ENCODE results near the gene PSORS1C1.
"Not testable (repeated sequence)": the region's sequence is repeated elsewhere in the genome, so short reads cannot be mapped to it uniquely, and the experiment has no call there.

Gene PSORS1C1

DNA sequence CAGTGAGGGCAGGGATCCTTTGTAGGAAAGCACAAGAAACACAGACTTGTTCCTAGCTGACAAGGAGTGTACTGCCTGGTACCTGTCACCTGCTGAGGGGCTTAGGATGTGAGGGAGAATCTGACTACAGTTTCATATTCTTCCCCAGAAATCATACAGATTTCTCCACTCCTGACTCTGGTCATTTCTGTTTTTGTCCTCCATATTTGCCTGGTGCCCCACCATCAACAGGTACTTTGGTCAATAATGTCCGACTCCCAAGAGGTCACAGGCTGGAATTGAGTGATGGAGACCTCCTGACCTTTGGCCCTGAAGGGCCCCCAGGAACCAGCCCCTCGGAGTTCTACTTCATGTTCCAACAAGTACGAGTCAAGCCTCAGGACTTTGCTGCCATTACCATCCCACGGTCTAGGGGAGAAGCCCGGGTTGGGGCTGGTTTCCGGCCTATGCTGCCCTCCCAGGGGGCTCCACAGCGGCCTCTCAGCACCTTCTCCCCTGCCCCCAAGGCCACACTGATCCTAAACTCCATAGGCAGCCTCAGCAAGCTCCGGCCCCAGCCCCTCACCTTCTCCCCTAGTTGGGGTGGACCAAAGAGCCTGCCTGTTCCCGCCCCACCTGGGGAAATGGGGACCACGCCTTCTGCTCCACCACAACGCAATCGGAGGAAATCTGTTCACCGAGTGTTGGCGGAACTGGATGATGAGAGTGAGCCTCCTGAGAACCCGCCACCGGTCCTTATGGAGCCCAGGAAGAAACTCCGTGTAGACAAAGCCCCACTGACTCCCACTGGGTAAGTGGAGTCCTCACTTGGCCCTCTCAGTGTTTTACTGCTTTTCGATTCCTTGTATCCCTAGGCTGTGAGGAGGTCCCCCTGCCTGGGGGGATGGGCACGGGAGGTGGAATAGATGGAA, 46.9 kb downstream of the PSORS1C1 start:
- DNase-seq: no peak

DNA sequence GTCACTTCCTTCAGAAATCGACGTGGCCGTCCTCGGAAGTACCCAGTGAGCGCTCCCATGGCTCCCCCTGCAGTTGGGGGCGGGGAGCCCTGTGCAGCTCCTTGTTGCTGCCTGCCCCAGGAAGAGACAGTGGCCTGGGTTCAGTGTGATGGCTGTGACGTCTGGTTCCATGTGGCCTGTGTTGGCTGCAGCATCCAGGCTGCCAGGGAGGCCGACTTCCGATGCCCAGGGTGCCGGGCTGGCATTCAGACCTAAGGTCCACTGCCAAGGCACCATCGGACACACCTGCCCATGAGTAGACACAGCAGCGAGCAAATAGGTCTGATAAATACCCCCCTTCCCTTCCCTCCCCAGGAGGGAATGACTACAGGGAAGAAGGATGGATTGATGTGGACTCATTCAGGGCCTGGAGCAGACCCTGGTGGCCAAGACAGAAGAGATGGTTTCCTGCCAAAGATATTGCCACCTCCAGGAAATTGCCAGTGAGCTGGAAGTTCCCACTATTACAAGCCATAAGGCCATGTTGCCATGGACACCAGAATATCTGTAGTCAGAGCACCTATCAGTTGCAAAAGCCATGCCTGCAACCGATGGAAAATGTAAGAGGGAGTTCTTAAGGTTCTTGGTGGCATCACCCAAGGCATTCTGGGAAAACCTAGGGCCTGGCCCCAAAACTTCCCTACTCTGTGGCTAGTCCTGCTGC, 48.0 kb downstream of the PSORS1C1 start:
- no peak for DNase-seq

GRCh38 chr6:31163922-31164321, 49.3 kb downstream of the PSORS1C1 start:
- DNase-seq: no peak

DNA sequence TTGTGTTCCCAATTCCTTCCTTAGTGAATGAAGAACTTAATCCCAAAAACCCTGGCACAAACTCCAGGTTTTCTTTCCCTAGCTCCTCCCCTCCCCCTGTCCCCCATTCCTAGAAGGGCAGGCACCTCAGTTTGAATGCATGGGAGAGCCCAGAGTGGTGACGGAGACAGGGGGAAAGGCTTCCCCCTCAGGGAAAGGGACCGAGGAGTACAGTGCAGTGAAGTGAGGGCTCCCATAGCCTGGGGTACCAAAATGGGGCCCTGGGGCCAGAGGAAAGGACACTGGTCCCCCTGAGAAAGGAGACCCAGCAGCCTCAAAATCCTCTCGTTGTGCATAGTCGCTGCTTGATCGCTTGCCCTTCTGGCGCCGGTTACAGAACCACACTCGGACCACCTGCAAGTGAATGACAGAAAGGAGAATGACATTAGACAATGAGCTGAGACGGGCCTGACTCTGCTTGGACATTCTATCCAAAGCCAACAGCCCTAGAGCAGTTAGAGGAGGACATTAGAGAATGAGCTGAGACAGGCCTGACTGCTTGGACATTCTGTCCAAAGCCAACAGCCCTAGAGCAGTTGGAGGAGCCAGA, 50.0 kb downstream of the PSORS1C1 start:
- DNase-seq: not testable (repeated sequence)

DNA sequence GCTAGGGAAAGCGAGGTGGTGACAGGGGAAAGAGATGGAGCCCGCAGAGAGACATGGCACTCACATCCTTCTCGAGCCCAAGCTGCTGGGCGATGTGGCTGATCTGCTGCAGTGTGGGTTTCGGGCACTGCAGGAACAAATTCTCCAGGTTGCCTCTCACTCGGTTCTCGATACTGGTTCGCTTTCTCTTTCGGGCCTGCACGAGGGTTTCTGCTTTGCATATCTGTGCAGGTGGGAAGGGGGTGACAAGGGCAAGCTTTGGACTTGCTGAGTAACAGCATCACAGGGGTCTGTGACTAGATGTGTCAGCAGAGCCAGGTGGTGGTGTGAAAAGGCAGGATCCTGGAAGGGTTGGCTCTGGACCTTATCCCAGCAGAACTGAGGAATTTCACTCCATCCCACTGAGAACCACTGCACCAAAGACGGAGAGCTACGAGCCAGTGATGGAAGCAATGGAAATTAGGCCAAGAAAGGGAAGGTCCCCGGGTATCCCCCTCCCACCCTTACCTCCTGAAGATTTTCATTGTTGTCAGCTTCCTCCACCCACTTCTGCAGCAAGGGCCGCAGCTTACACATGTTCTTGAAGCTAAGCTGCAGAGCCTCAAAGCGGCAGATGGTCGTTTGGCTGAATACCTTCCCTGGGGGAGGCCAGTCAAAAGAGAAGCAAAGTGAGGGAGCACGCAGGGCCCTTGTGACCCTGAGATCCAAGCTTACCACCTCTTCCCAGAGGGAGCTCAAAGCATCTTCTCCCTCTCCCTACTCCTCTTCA, 50.6 kb downstream of the PSORS1C1 start:
- not testable (repeated sequence) for DNase-seq

DNA sequence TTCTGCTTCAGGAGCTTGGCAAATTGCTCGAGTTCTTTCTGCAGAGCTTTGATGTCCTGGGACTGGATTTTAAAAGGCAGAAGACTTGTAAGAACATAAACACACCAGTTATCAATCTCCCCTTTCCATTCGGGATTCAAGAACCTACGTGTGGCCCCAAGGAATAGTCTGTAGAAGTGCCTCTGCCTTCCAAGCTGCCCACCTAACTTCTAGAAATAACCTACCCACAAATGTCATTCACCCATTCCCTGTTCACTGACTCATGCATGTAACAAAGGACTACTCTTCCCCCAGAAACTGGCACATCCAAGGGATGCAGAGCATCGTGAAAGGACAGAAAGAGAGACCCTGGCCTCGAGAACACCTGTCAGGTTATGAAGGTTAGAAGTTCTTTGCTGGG, 51.4 kb downstream of the PSORS1C1 start:
- DNase-seq: no peak

DNA sequence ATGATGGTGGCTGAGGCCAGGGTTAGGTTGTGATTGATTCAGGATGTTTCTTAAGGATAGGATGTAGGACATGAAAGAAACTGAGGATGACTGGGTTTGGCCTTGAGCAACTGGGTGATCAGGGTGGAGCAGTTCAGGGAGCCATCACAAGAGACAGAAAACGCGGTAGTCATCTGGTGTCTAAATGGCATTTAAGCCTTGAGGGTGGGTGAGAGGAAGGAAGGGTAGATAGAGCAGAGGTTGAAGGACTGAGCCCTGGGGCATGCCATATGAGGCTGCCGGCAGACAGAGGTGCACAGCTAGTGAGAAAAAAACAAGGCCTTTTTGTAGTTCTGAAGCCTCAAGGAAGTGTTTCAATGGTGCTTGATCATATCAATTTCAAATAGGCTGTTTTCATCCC, 54.0 kb downstream of the PSORS1C1 start:
- no peak for DNase-seq

GRCh38 chr6:31169123-31169857, 54.7 kb downstream of the PSORS1C1 start:
- DNase-seq: no peak

DNA sequence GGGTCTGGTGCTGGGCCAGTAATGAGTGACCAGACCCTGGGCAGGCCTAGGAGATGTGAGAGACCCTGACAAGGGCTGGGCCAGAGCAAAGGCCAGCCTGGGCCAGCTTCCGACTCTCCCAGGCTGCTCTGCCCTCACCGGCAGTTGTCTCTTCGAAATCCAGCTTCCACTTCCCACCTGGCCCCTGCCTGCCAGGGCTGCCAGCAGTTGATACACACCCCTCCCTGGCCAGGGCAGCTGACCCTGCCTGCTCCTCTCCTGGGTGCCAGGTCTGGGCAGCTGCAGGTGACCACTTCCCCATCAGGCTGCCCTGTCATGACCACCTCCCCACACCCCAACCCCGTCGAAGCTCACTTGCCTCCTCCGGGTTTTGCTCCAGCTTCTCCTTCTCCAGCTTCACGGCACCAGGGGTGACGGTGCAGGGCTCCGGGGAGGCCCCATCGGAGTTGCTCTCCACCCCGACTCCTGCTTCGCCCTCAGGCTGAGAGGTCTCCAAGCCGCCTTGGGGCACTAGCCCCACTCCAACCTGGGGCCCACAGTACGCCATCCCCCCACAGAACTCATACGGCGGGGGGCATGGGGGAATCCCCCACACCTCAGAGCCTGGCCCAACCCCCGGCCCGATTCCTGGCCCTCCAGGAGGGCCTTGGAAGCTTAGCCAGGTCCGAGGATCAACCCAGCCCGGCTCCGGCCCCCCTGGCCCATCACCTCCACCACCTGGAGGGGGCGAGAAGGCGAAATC, 55.4 kb downstream of the PSORS1C1 start:
- not testable (repeated sequence) for DNase-seq

- DNase-seq: no peak
Measured at GRCh38 chr6:31170600-31170881, 55.9 kb downstream of the PSORS1C1 start, which contains the start of gene POU5F1. POU5F1 (minus strand) TSS chr6:31170682; CDS start chr6:31170620, 62 bp downstream.

DNA sequence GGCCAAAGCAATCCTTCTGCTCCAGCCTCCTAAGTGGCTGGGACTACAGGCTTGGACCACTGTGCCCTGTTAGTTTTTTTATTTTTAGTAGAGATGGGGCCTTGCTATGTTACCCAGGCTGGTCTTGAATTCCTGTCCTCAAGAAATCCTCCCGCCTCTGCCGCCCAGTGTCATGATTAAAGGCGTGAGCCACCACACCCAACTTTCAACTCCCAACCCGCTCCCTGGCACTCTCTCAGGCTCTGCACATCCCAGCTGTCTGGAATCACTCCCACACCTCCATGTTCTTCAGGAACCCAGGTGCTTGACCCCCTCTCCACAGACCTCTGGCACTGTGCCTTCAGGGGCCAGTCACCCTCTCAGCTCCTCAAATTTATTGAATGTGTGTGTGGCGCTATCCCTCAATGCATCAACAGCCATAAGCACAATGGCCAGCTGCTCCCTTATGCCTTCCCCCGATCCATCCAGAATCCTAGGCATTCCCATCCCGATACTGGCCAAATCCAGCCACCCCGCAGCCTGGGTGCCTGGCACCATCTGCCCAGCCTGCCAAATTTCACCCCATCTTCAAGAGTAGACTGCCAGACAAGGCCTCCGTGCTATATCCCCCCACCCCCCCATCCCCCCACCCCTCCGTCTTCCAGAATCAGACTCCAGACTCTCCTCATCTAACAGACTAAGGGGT, 56.5 kb downstream of the PSORS1C1 start:
- no peak for DNase-seq

GRCh38 chr6:31171931-31172905, 57.6 kb downstream of the PSORS1C1 start:
- DNase-seq: no peak

- no peak for DNase-seq
Measured at GRCh38 chr6:31172973-31173384, 58.4 kb downstream of the PSORS1C1 start.

GRCh38 chr6:31173406-31173805, 58.8 kb downstream of the PSORS1C1 start:
- DNase-seq: no peak

GRCh38 chr6:31174378-31174777, 59.8 kb downstream of the PSORS1C1 start:
- no peak for DNase-seq

DNA sequence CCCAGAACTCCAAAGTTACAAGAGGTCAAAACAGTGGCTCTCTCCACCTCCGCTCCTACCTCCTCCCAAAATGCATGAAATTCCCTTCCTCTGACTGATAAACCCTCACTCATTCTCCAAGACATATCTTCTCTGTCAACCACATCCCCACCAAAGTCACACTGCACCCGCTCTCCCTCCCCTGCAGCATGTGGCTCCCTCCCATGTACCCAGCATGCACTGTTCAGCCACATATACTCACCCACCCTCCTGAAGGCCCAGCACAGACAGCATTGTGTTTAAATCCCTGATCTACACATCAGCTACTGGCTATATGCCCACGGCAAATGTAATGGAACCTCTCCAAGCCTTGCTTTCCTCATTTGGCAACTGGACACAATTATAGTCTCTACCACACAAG, 61.4 kb downstream of the PSORS1C1 start:
- no peak for DNase-seq

DNA sequence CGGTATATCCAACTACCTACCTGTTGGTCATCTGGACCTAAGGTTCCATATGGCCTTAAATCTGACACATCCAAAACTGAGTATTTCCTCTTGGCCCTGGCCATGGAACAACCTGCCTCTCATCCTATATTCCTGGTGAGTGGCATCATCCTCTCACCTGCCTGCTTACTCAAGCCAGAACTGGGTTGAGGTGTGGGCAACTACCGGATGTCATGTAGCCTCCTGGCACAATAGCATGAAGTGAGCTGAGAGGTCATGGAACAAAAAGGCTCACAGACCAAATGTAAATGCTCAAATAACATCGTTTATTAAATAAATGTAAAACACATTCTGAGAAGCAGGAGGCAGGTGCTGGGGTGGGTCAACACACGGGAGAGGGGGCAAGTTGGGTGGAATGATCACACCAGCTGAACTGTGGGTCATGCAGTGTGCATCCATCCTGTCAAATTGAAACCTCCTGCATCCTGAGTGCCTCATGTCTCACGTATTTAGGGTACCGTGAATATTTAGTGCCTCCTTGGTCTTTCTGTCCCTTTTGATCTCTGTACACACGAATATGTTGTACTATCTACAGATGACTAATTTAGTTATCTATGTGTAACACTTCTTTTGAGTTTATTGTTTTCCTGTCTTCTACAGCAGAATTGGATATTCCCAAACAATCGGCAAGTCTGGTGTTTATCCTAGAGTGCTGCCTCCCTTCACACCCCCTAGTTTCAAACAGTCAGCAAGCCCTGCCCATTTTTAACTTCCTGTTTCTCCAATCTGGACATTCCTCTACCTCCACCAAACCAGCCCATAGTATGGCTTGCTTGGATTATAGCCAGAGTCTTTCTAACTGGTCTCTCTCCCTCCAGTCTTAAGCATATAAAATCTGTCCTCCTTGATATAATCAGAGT, 63.8 kb downstream of the PSORS1C1 start:
- DNase-seq: no peak

DNA sequence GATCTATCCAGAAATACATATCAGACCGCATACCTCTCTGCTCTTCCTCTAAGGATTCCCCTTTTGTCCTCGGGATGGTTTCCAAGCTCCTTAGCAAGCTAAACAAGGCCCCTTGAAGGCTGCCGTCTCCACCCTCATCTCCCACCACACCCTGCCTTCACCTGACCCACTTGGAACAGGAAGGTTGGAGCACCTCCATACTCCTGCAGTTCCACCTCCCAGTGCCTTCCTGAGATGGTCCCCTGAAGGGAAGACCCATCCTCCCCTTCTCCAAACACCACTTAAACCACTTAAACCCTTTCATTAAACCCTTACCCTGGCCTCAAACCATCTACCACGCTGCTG, 64.4 kb downstream of the PSORS1C1 start:
- DNase-seq: no peak

GRCh38 chr6:31179896-31180295, 65.3 kb downstream of the PSORS1C1 start:
- no peak for DNase-seq
